ENCODE measurements around the gene GRAMD4.

DNA sequence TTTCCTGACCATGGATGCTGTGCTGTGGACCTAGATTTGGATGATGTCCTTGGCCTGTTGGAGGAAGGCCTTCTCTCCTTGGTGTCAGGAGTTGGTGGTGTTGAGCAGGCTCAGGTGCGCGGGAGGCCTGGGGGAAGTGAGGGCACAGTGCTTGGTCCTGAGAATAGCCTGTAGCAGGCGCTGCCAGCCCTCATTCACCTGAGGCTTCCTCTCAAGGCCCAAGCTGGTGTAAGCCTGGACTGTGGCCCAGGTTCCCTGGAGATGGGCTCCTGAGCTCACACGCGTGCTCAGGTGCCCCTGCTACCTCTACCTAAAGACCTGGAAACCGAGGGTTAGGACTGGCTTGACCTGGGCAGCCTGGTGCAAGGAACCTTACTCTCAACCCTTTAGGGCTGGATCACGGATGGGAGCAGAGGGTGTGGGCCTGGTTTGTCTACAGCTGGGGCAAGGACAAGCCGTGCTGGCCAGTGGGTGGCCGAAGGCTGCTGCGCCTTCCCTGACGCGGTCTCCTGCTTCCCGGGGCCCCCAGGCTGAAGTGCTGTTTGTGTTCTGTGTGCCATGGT lies 7.8 kb upstream of the GRAMD4 start:
- TF ChIP-seq, protein P1, sequence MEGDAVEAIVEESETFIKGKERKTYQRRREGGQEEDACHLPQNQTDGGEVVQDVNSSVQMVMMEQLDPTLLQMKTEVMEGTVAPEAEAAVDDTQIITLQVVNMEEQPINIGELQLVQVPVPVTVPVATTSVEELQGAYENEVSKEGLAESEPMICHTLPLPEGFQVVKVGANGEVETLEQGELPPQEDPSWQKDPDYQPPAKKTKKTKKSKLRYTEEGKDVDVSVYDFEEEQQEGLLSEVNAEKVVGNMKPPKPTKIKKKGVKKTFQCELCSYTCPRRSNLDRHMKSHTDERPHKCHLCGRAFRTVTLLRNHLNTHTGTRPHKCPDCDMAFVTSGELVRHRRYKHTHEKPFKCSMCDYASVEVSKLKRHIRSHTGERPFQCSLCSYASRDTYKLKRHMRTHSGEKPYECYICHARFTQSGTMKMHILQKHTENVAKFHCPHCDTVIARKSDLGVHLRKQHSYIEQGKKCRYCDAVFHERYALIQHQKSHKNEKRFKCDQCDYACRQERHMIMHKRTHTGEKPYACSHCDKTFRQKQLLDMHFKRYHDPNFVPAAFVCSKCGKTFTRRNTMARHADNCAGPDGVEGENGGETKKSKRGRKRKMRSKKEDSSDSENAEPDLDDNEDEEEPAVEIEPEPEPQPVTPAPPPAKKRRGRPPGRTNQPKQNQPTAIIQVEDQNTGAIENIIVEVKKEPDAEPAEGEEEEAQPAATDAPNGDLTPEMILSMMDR (conservative IDR thresholded peaks at IDR 0.05), result no peak
- TF ChIP-seq EZH2 (IDR thresholded peaks at IDR 0.05; ENCODE audit: low read depth), result no peak
